IPS-18a (cell line): ENCODE measurements around the gene TLE6.

Source experiments
- H3K27ac ChIP-seq: one replicate; pipeline ENCODE4 v1.5.1; 2013; ENCODE audit warnings: low read length
- H3K27me3 ChIP-seq: one replicate; pipeline ENCODE4 v1.6.1; 2013; ENCODE audit warnings: mild to moderate bottlenecking, low read length; ENCODE audit not compliant: control insufficient read depth, insufficient read depth
- H3K36me3 ChIP-seq: one replicate; pipeline ENCODE4 v1.6.1; 2013; ENCODE audit warnings: low read depth, low read length; ENCODE audit not compliant: control insufficient read depth
- H3K4me1 ChIP-seq: one replicate; pipeline ENCODE4 v1.6.1; 2013; ENCODE audit warnings: low read depth, low read length; ENCODE audit not compliant: control insufficient read depth
- H3K4me3 ChIP-seq: one replicate; pipeline ENCODE4 v1.5.1; 2013; ENCODE audit warnings: low read length
- H3K9ac ChIP-seq: one replicate; pipeline ENCODE4 v1.6.1; 2013; ENCODE audit warnings: mild to moderate bottlenecking, low read length, moderate library complexity
- H3K9me3 ChIP-seq: one replicate; pipeline ENCODE4 v1.6.1; 2013; ENCODE audit warnings: low read depth, low read length; ENCODE audit not compliant: control insufficient read depth

The TLE6 gene

GRCh38 chr19:2977746-2978138, 378 bp downstream of the TLE6 start:
- H3K27ac ChIP-seq, result no peak overlapping the region
- H3K4me3 ChIP-seq, result peak overlapping the region; percentile 42

GRCh38 chr19:2978166-2978767, 903 bp downstream of the TLE6 start:
- Histone ChIP-seq H3K9ac (no peak overlapping the region), H3K4me3 (peak overlapping the region; percentile 42), H3K4me1 (peaks cover 14% of the 10 kb centered on the region), H3K27ac (no peak overlapping the region), H3K27me3 (peaks cover 65% of the 10 kb centered on the region), H3K9me3 (no peaks in the 10 kb centered on the region), H3K36me3 (no peaks in the 10 kb centered on the region)

More at GRCh38 chr19:2977746-2978138, 378 bp downstream of the TLE6 start:
- H3K4me1 ChIP-seq, result peaks cover 10% of the 10 kb centered on the region
- no peaks in the 10 kb centered on the region for H3K36me3 ChIP-seq
- peaks cover 59% of the 10 kb centered on the region for H3K27me3 ChIP-seq
- H3K9me3 ChIP-seq, result no peaks in the 10 kb centered on the region
- no peak overlapping the region for H3K9ac ChIP-seq

- no peak overlapping the region for H3K27ac ChIP-seq
- H3K9ac ChIP-seq, result no peak overlapping the region
- peaks cover 15% of the 10 kb centered on the region for H3K4me1 ChIP-seq
- peaks cover 70% of the 10 kb centered on the region for H3K27me3 ChIP-seq
- no peak overlapping the region for H3K4me3 ChIP-seq
- no peaks in the 10 kb centered on the region for H3K9me3 ChIP-seq
- no peaks in the 10 kb centered on the region for H3K36me3 ChIP-seq
Observed at GRCh38 chr19:2978772-2979171, 1.4 kb downstream of the TLE6 start.

- no peak overlapping the region for H3K27ac ChIP-seq
- H3K27me3 ChIP-seq, result peaks cover 59% of the 10 kb centered on the region
- peaks cover 16% of the 10 kb centered on the region for H3K4me1 ChIP-seq
Observed at GRCh38 chr19:2981898-2982297, 4.5 kb downstream of the TLE6 start.

GRCh38 chr19:2982561-2982960, 5.2 kb downstream of the TLE6 start:
- H3K27me3 ChIP-seq, result peaks cover 59% of the 10 kb centered on the region
- H3K4me3 ChIP-seq, result no peak overlapping the region
- no peak overlapping the region for H3K9ac ChIP-seq
- H3K9me3 ChIP-seq, result no peaks in the 10 kb centered on the region
- no peaks in the 10 kb centered on the region for H3K36me3 ChIP-seq
- H3K27ac ChIP-seq, result no peak overlapping the region
- H3K4me1 ChIP-seq, result peaks cover 22% of the 10 kb centered on the region

More at GRCh38 chr19:2981898-2982297, 4.5 kb downstream of the TLE6 start:
- Histone ChIP-seq H3K9me3 (no peaks in the 10 kb centered on the region), H3K4me3 (no peak overlapping the region), H3K36me3 (no peaks in the 10 kb centered on the region), H3K9ac (no peak overlapping the region)

GRCh38 chr19:2982983-2983350, 5.6 kb downstream of the TLE6 start:
- no peaks in the 10 kb centered on the region for H3K9me3 ChIP-seq
- no peak overlapping the region for H3K9ac ChIP-seq
- no peak overlapping the region for H3K4me3 ChIP-seq
- no peak overlapping the region for H3K27ac ChIP-seq
- H3K27me3 ChIP-seq, result peaks cover 55% of the 10 kb centered on the region
- H3K36me3 ChIP-seq, result no peaks in the 10 kb centered on the region
- H3K4me1 ChIP-seq, result peaks cover 20% of the 10 kb centered on the region

GRCh38 chr19:2983351-2984214, 6.2 kb downstream of the TLE6 start:
- Histone ChIP-seq H3K4me1 (peaks cover 19% of the 10 kb centered on the region), H3K9ac (no peak overlapping the region), H3K36me3 (no peaks in the 10 kb centered on the region), H3K27ac (no peak overlapping the region), H3K27me3 (peaks cover 49% of the 10 kb centered on the region), H3K4me3 (peak overlapping the region; percentile 27), H3K9me3 (no peaks in the 10 kb centered on the region)

GRCh38 chr19:2984215-2984528, 6.8 kb downstream of the TLE6 start:
- no peak overlapping the region for H3K9ac ChIP-seq
- H3K9me3 ChIP-seq, result no peaks in the 10 kb centered on the region
- peak overlapping the region; percentile 27 for H3K4me3 ChIP-seq
- H3K36me3 ChIP-seq, result no peaks in the 10 kb centered on the region
- peaks cover 44% of the 10 kb centered on the region for H3K27me3 ChIP-seq
- H3K27ac ChIP-seq, result no peak overlapping the region
- peaks cover 19% of the 10 kb centered on the region for H3K4me1 ChIP-seq

GRCh38 chr19:2986951-2987524, 9.7 kb downstream of the TLE6 start:
- H3K9ac ChIP-seq, result peak overlapping the region; percentile 43
- H3K4me3 ChIP-seq, result peak overlapping the region; percentile 50
- H3K36me3 ChIP-seq, result no peaks in the 10 kb centered on the region
- H3K27me3 ChIP-seq, result peaks cover 33% of the 10 kb centered on the region
- H3K27ac ChIP-seq, result no peak overlapping the region
- H3K9me3 ChIP-seq, result no peaks in the 10 kb centered on the region
- peaks cover 19% of the 10 kb centered on the region for H3K4me1 ChIP-seq

- Histone ChIP-seq H3K9ac (peak overlapping the region; percentile 43), H3K4me1 (peaks cover 19% of the 10 kb centered on the region), H3K4me3 (no peak overlapping the region), H3K9me3 (no peaks in the 10 kb centered on the region), H3K36me3 (no peaks in the 10 kb centered on the region), H3K27me3 (peaks cover 28% of the 10 kb centered on the region), H3K27ac (no peak overlapping the region)
Observed at GRCh38 chr19:2987797-2988196, 10.4 kb downstream of the TLE6 start.

- Histone ChIP-seq H3K4me1 (peaks cover 14% of the 10 kb centered on the region), H3K4me3 (no peak overlapping the region), H3K9me3 (no peaks in the 10 kb centered on the region)
Observed at GRCh38 chr19:2988568-2988967, 11.2 kb downstream of the TLE6 start.

More at GRCh38 chr19:2988568-2988967, 11.2 kb downstream of the TLE6 start:
- H3K27ac ChIP-seq, result no peak overlapping the region
- peaks cover 20% of the 10 kb centered on the region for H3K27me3 ChIP-seq
- no peaks in the 10 kb centered on the region for H3K36me3 ChIP-seq
- no peak overlapping the region for H3K9ac ChIP-seq
